Gastrocnemius medialis (tissue), 4 donors: Measurements from ENCODE around the gene SP1.

Experiments used
- POLR2A ChIP-seq, 2 donors: fragments of 450-650 bp; IDR thresholded peaks; one replicate each; pipeline ENCODE4 v1.6.1; 2017; ENCODE audit warnings: antibody characterized with exemption in 2 of 2, mild to moderate bottlenecking in 2 of 2, moderate library complexity in 2 of 2
- TF ChIP-seq, protein P1 (sequence below), 5 experiments: fragments of 450-650 bp in 3 of 5; fragments of 200-600 bp in 2 of 5; sonication (generic) in 2 of 5; IDR thresholded peaks in 4 of 5; conservative IDR thresholded peaks in 1 of 5; 1 replicate in 4 of 5; 2 replicates in 1 of 5; pipeline ENCODE4 v1.5.1; 2016 to 2019; ENCODE audit warnings: antibody characterized with exemption in 5 of 5, mild to moderate bottlenecking in 3 of 5, moderate library complexity in 3 of 5

DNA sequence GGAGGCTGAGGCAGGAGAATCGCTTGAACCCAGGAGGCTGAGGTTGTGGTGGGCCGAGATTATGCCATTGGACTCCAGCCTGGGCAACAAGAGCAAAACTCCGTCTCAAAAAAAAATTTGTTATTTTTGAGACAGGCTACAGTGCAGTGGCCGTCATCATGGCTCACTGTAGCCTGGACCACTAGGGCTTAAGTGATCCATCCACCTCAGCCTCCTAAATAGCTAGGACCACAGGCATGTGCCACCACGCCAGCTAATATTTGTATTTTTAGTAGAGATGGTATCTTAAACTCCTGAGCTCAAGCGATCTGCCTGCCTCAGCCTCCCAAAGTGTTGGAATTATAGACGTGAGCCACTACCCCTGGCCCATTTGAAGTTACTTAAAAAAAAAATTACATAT, 71.0 kb downstream of the SP1 start:
- TF ChIP-seq, protein P1, sequence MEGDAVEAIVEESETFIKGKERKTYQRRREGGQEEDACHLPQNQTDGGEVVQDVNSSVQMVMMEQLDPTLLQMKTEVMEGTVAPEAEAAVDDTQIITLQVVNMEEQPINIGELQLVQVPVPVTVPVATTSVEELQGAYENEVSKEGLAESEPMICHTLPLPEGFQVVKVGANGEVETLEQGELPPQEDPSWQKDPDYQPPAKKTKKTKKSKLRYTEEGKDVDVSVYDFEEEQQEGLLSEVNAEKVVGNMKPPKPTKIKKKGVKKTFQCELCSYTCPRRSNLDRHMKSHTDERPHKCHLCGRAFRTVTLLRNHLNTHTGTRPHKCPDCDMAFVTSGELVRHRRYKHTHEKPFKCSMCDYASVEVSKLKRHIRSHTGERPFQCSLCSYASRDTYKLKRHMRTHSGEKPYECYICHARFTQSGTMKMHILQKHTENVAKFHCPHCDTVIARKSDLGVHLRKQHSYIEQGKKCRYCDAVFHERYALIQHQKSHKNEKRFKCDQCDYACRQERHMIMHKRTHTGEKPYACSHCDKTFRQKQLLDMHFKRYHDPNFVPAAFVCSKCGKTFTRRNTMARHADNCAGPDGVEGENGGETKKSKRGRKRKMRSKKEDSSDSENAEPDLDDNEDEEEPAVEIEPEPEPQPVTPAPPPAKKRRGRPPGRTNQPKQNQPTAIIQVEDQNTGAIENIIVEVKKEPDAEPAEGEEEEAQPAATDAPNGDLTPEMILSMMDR (IDR thresholded peaks at IDR 0.05 in 4 of 5, conservative IDR thresholded peaks at IDR 0.05 in 1 of 5) = no peak
- no peak for TF ChIP-seq POLR2A (IDR thresholded peaks at IDR 0.05)
